Measurements from ENCODE around the gene TRMT1L. TPM values are rescaled to one million over a fixed set of nuclear protein-coding genes. Genes with fewer than 3 reads are reported as not detected.

The TRMT1L gene
- total and polyA plus RNA-seq, 2 donors (not counting 1 experiment from before 2014, with no cell fraction given), result 19.4 to 26.4 TPM

DNA sequence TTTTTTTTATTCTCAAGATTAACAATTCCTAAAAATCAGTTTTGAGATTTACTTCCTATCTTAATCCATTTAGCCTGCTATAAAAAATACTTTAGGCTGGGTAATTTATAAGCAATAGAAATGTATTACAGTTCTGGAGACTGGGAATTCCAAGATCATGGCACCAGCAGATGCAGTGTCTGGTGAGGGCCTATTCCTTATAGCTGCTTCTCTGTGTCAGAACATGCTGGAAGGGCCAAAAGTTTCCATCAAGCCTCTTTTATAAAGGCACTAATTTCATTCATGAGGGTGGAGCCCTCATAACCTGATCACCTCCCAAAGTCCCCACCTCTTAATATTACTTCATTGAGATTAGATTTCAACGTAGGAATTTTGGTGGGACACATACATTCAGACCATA is 69.7 kb downstream of the TRMT1L start:
- no peak overlapping the region for H3K4me3 ChIP-seq (replicated peaks in 1 of 4; ENCODE audit: control extremely low read depth in 1 of 4, insufficient read depth in 1 of 4, low read depth in 3 of 4, low read length in 4 of 4)
- H3K27ac ChIP-seq (ENCODE audit: insufficient read depth, low read length), result no peak overlapping the region
- no peaks in the 10 kb centered on the region for H3K4me1 ChIP-seq (ENCODE audit: control insufficient read depth, extremely low read depth, insufficient read depth, low read length)
- TF ChIP-seq, protein P1, sequence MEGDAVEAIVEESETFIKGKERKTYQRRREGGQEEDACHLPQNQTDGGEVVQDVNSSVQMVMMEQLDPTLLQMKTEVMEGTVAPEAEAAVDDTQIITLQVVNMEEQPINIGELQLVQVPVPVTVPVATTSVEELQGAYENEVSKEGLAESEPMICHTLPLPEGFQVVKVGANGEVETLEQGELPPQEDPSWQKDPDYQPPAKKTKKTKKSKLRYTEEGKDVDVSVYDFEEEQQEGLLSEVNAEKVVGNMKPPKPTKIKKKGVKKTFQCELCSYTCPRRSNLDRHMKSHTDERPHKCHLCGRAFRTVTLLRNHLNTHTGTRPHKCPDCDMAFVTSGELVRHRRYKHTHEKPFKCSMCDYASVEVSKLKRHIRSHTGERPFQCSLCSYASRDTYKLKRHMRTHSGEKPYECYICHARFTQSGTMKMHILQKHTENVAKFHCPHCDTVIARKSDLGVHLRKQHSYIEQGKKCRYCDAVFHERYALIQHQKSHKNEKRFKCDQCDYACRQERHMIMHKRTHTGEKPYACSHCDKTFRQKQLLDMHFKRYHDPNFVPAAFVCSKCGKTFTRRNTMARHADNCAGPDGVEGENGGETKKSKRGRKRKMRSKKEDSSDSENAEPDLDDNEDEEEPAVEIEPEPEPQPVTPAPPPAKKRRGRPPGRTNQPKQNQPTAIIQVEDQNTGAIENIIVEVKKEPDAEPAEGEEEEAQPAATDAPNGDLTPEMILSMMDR (conservative IDR thresholded peaks at IDR 0.05 in 1 of 2, IDR thresholded peaks at IDR 0.05 in 1 of 2; ENCODE audit: low read depth in 1 of 2, low read length in 2 of 2), result no peak
- no peak for TF ChIP-seq EZH2 (IDR thresholded peaks at IDR 0.05; ENCODE audit: low read length, missing control alignments)
- DNase-seq (ENCODE audit: low read depth in 2 of 2), result no peak
- no peaks in the 10 kb centered on the region for H3K9me3 ChIP-seq (ENCODE audit: control insufficient read depth, insufficient read depth, low read depth, low read length)
- no peaks in the 10 kb centered on the region for H4K20me1 ChIP-seq (ENCODE audit: control insufficient read depth, extremely low read depth, insufficient read depth, low read length)
- no peak overlapping the region for H2AFZ ChIP-seq (ENCODE audit: low read length)
- H3K27me3 ChIP-seq (ENCODE audit: control insufficient read depth, insufficient read depth, low read length), result no peaks in the 10 kb centered on the region
- no peak overlapping the region for H3K4me2 ChIP-seq (ENCODE audit: extremely low read depth, insufficient read depth, low read length)
- peaks cover 1% of the 10 kb centered on the region for H3K79me2 ChIP-seq (ENCODE audit: control insufficient read depth, insufficient read depth, low read length)
- H3K36me3 ChIP-seq (ENCODE audit: control insufficient read depth, insufficient read depth, low read length), result no peaks in the 10 kb centered on the region
- H3K9ac ChIP-seq (ENCODE audit: insufficient read depth, low read length), result no peak overlapping the region

DNA sequence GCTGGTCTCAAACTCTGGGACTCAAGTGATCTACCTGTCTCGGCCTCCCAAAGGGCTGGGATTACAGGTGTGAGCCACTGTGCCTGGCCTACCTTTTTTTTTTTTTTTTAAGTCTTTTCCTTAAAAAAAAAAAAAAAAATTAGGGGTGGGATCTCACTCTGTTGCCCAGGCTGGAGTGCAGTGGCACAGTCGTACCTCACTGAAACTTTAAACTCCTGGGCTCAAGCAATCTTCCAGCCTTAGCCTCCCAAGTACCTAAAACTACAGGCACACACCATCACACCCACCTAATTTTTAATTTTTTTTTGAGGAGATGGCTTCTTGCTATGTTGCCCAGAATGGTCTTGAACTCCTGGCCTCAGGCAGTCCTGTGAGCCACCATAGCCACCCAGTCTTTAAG is 72.9 kb downstream of the TRMT1L start:
- H3K4me3 ChIP-seq (replicated peaks in 1 of 4; ENCODE audit: control extremely low read depth in 1 of 4, insufficient read depth in 1 of 4, low read depth in 3 of 4, low read length in 4 of 4), result no peak overlapping the region
- TF ChIP-seq, protein P1 (conservative IDR thresholded peaks at IDR 0.05 in 1 of 2, IDR thresholded peaks at IDR 0.05 in 1 of 2; ENCODE audit: low read depth in 1 of 2, low read length in 2 of 2), result no peak
- no peak for TF ChIP-seq EZH2 (IDR thresholded peaks at IDR 0.05; ENCODE audit: low read length, missing control alignments)

DNA sequence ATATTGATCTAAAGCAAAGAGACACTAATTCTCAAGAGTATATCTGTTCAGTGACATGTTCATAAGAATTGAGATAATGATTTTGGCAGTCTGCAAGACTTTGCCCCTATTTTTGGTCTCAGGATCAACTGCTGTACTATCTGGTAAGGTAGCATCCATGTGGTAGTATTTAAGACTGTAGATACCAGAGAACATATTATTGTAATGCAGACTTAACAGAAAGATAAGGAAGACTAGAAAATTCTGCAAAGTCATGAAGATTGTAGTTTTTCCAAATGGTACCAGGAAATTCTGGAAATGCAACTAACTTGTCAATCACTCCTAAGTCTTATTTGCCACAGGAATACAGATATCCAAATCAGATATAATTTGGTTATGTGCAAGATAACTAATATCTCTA is 76.3 kb downstream of the TRMT1L start:
- Histone ChIP-seq H3K4me3 (replicated peaks in 1 of 4; ENCODE audit: control extremely low read depth in 1 of 4, insufficient read depth in 1 of 4, low read depth in 3 of 4, low read length in 4 of 4) (no peak overlapping the region), H4K20me1 (ENCODE audit: control insufficient read depth, extremely low read depth, insufficient read depth, low read length) (no peaks in the 10 kb centered on the region), H3K27me3 (ENCODE audit: control insufficient read depth, insufficient read depth, low read length) (no peaks in the 10 kb centered on the region), H3K4me1 (ENCODE audit: control insufficient read depth, extremely low read depth, insufficient read depth, low read length) (no peaks in the 10 kb centered on the region), H3K27ac (ENCODE audit: insufficient read depth, low read length) (no peak overlapping the region), H3K9me3 (ENCODE audit: control insufficient read depth, insufficient read depth, low read depth, low read length) (no peaks in the 10 kb centered on the region), H3K36me3 (ENCODE audit: control insufficient read depth, insufficient read depth, low read length) (no peaks in the 10 kb centered on the region), H2AFZ (ENCODE audit: low read length) (no peak overlapping the region), H3K4me2 (ENCODE audit: extremely low read depth, insufficient read depth, low read length) (no peak overlapping the region), H3K79me2 (ENCODE audit: control insufficient read depth, insufficient read depth, low read length) (peaks cover 2% of the 10 kb centered on the region), H3K9ac (ENCODE audit: insufficient read depth, low read length) (no peak overlapping the region)
- no peak for DNase-seq (ENCODE audit: low read depth in 2 of 2)
- no peak for TF ChIP-seq EZH2 (IDR thresholded peaks at IDR 0.05; ENCODE audit: low read length, missing control alignments)
- TF ChIP-seq, protein P1 (conservative IDR thresholded peaks at IDR 0.05 in 1 of 2, IDR thresholded peaks at IDR 0.05 in 1 of 2; ENCODE audit: low read depth in 1 of 2, low read length in 2 of 2), result no peak

More for the DNA sequence above, 72.9 kb downstream of the TRMT1L start:
- H3K9me3 ChIP-seq (ENCODE audit: control insufficient read depth, insufficient read depth, low read depth, low read length), result no peaks in the 10 kb centered on the region
- H3K36me3 ChIP-seq (ENCODE audit: control insufficient read depth, insufficient read depth, low read length), result no peaks in the 10 kb centered on the region
- H4K20me1 ChIP-seq (ENCODE audit: control insufficient read depth, extremely low read depth, insufficient read depth, low read length), result no peaks in the 10 kb centered on the region
- no peak for DNase-seq (ENCODE audit: low read depth in 2 of 2)
- H3K9ac ChIP-seq (ENCODE audit: insufficient read depth, low read length), result no peak overlapping the region
- no peak overlapping the region for H3K4me2 ChIP-seq (ENCODE audit: extremely low read depth, insufficient read depth, low read length)
- H3K79me2 ChIP-seq (ENCODE audit: control insufficient read depth, insufficient read depth, low read length), result peaks cover 1% of the 10 kb centered on the region
- no peak overlapping the region for H2AFZ ChIP-seq (ENCODE audit: low read length)
- H3K4me1 ChIP-seq (ENCODE audit: control insufficient read depth, extremely low read depth, insufficient read depth, low read length), result no peaks in the 10 kb centered on the region
- H3K27me3 ChIP-seq (ENCODE audit: control insufficient read depth, insufficient read depth, low read length), result no peaks in the 10 kb centered on the region
- no peak overlapping the region for H3K27ac ChIP-seq (ENCODE audit: insufficient read depth, low read length)
